HFF-Myc (cell line): ENCODE measurements around the gene LDLRAD3.
"Not testable (repeated sequence)": the region's sequence is repeated elsewhere in the genome, so short reads cannot be mapped to it uniquely, and the experiment has no call there.

Experiments used
- DNase-seq: peaks from one replicate; pipeline ENCODE4 v3.0.0-alpha.2; 2011; ENCODE audit warnings: low read depth; ENCODE audit errors: extremely low read depth
- H3K4me3 ChIP-seq: replicated peaks from 2 replicates; pipeline ENCODE4 v1.5.1; 2011; ENCODE audit warnings: low read depth, mild to moderate bottlenecking, control low read depth, low read length
- TF ChIP-seq, protein P1 (sequence below): IDR thresholded peaks from 2 replicates; pipeline ENCODE4 v1.5.1; 2012; ENCODE audit warnings: mild to moderate bottlenecking, low read depth, low read length, control low read depth; ENCODE audit errors: missing control alignments

Gene LDLRAD3

DNA sequence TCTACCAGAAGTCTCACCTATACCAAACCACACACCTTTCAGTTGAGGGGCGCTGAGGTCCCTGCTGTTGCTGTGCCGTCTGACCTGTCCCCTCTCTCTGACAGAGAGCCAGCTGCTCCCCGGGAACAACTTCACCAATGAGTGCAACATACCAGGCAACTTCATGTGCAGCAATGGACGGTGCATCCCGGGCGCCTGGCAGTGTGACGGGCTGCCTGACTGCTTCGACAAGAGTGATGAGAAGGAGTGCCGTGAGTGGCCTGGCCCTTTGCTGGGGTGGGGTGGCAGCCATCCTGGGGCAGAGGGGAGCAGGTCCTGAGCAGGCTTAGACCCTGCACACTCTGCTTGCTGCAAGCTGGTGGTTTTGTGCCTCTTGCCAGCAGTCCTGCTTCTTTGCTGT is 92.1 kb downstream of the LDLRAD3 start:
- DNase-seq = no peak
- TF ChIP-seq, protein P1, sequence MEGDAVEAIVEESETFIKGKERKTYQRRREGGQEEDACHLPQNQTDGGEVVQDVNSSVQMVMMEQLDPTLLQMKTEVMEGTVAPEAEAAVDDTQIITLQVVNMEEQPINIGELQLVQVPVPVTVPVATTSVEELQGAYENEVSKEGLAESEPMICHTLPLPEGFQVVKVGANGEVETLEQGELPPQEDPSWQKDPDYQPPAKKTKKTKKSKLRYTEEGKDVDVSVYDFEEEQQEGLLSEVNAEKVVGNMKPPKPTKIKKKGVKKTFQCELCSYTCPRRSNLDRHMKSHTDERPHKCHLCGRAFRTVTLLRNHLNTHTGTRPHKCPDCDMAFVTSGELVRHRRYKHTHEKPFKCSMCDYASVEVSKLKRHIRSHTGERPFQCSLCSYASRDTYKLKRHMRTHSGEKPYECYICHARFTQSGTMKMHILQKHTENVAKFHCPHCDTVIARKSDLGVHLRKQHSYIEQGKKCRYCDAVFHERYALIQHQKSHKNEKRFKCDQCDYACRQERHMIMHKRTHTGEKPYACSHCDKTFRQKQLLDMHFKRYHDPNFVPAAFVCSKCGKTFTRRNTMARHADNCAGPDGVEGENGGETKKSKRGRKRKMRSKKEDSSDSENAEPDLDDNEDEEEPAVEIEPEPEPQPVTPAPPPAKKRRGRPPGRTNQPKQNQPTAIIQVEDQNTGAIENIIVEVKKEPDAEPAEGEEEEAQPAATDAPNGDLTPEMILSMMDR = no peak
- H3K4me3 ChIP-seq = no peak overlapping the region

DNA sequence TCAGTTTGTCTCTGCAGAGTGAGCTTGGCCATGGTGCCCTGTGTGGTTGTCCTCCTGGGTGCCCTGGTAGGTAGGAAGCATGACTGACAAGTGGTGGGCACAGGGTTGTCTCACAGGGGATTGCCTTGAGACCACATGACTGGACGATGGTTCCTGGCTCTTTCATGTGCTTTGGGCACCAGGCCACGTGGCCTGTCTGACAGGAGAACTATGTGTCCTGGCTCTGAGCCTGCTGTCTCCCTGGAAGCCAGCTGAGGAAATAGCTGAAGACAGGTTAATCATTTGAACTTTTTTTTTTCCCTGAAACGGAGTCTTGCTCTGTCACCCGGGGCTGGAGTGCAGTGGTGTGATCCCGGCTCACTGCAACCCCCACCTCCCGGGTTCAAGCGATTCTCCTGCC is 93.2 kb downstream of the LDLRAD3 start:
- no peak for DNase-seq
- H3K4me3 ChIP-seq = no peak overlapping the region
- TF ChIP-seq, protein P1 = no peak

DNA sequence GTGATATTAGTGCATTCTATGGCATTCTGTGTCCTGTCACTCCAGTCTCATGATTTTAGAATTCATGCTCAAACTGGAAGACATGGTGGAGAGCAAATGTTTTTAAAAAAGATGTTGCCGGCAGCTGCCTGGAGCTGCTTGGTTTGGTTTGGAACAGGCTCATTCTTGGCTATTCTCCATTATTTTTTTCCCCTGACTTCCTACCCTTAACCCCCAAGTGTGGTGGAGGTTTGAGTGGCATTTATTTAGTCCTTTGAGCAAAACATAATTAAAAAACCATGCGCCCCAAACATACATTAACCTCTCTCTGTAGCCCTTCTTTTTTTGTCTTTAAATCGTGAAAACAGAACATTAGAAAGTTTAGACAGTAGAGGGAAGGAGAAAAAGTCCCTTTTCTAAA is 94.7 kb downstream of the LDLRAD3 start:
- TF ChIP-seq, protein P1 = no peak
- no peak overlapping the region for H3K4me3 ChIP-seq
- no peak for DNase-seq

DNA sequence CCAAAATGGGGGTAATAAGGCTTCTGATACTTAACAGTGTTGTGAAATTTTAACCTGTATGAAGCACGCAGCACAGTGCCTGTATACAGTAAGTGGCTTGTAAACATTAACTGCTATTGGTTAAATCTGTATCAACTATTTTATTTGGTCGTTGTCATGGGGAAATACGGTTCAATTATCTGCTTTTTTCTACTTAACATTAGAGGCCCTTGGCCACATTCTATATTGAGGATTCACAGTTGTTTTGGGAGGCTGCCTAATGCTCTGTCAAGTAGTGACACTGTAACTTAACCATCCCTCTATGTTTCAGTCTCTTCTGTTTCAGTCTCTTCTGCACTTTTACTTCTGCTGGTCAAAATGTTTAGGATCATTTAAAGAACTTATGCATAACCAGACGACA is 95.6 kb downstream of the LDLRAD3 start:
- TF ChIP-seq, protein P1 = no peak
- H3K4me3 ChIP-seq = no peak overlapping the region
- no peak for DNase-seq

DNA sequence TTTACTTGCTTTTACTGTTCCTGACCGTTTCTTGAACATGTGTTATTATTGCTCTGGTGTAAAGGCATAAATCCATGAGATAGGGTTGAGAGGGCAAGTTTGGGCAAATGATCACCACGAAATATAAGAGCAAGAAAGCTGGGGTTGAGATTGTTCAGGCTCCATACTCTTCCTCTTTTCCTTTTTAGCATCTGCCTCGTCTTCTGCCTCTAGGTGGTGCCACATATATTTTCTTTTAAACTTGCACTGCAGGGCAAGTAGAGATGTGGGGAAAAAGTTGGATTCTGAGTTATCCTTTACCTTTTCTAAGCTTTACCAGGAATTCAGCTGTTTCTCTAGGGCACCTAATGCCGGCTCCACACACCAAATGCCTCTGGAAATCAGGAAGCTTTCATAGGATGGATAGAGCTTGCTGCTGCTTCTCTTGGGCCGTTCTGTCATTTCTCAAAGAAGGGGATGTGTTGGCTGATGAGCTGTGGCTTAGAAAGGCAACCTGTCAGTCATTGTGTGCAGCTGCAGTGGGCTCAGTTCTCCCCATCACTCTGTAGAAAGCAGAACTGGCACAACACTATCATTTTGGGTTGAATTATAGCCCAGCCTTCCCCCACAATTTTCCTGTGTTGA is 98.2 kb downstream of the LDLRAD3 start:
- no peak overlapping the region for H3K4me3 ChIP-seq
- DNase-seq = no peak
- TF ChIP-seq, protein P1 = peak; percentile 32

DNA sequence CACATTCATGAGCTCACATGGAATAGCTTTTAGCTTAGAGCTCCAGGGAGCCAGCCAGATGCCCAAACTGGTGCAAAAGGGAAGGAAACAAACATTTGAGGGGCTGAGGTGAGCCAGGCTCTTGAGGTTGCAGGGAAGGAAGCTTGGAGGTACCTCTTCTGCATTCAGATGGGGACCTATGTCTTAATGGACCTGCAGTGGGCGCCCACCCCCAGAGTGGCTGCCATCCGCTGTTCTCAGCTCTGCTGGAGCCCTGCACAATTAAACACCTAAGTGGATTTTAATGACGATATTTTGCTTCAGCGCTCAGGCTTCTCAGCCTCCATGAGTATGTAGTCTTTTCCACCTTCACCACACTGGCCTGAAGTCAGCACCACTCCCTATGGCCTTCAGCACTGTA is 100.8 kb downstream of the LDLRAD3 start:
- no peak overlapping the region for H3K4me3 ChIP-seq
- no peak for DNase-seq
- TF ChIP-seq, protein P1 = no peak

DNA sequence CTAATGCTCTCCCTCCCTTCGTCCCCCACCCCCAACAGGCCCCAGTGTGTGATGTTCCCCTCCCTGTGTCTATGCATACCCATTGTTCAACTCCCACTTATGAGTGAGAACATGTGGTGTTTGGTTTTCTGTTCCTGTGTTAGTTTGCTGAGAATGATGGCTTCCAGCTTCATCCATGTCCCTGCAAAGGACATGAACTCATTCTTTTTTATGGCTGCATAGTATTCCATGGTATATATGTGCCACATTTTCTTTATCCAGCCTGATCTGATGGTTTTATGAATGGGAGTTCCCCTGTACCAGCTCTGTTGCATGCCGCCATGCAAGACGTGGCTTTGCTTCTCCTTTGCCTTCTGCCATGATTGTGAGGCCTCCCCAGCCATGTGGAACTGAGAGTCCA is 102.1 kb downstream of the LDLRAD3 start:
- DNase-seq, H3K4me3 ChIP-seq: not testable (repeated sequence)
